HepG2 (cell line): ENCODE results near the gene IDH3A. TPM values are rescaled to one million over a fixed set of nuclear protein-coding genes. Genes with fewer than 3 reads are reported as not detected.

ENCODE experiments used
- CAMTA2 ChIP-seq: sonication (generic); formaldehyde crosslinking; IDR thresholded peaks from 2 replicates; pipeline ENCODE4 v1.4.0; 2020; ENCODE audit warnings: mild to moderate bottlenecking, missing genetic modification reagents, borderline replicate concordance
- ELF1 ChIP-seq: sonication (generic); formaldehyde crosslinking; IDR thresholded peaks from 2 replicates; pipeline ENCODE4 v1.4.0; 2020; ENCODE audit warnings: missing genetic modification reagents
- HMG20B ChIP-seq: conservative IDR thresholded peaks from 2 replicates; pipeline ENCODE4 v1.6.1; 2016; ENCODE audit warnings: missing genetic modification reagents, missing compliant biosample characterization
- MATR3 ChIP-seq: sonication (generic); formaldehyde crosslinking; IDR thresholded peaks from 2 replicates; pipeline ENCODE4 v1.4.0; 2020; ENCODE audit warnings: missing genetic modification reagents
- RBAK ChIP-seq: sonication (generic); formaldehyde crosslinking; IDR thresholded peaks from 2 replicates; pipeline ENCODE4 v1.5.1; 2020; ENCODE audit warnings: mild to moderate bottlenecking, missing genetic modification reagents
- TAF15 ChIP-seq: fragments of 200-400 bp; formaldehyde crosslinking; IDR thresholded peaks from one replicate; pipeline ENCODE4 v1.6.1; 2018; ENCODE audit warnings: mild to moderate bottlenecking, low read depth, low read length; ENCODE audit not compliant: poor library complexity, severe bottlenecking
- U2AF2 ChIP-seq: fragments of 200-400 bp; formaldehyde crosslinking; IDR thresholded peaks from 2 replicates; pipeline ENCODE4 v1.6.1; 2017; ENCODE audit warnings: low read depth, mild to moderate bottlenecking, low read length
- ZBTB21 ChIP-seq: sonication (generic); formaldehyde crosslinking; IDR thresholded peaks from 2 replicates; pipeline ENCODE4 v1.4.0; 2020; ENCODE audit warnings: missing genetic modification reagents
- ZNF264 ChIP-seq: sonication (generic); formaldehyde crosslinking; IDR thresholded peaks from 2 replicates; pipeline ENCODE4 v1.4.0; 2020; ENCODE audit warnings: missing genetic modification reagents
- ZNF30 ChIP-seq: sonication (generic); formaldehyde crosslinking; IDR thresholded peaks from 2 replicates; pipeline ENCODE4 v1.5.0; 2020; ENCODE audit warnings: mild to moderate bottlenecking, missing genetic modification reagents
- ZNF564 ChIP-seq: sonication (generic); formaldehyde crosslinking; IDR thresholded peaks from 2 replicates; pipeline ENCODE4 v1.8.1; 2023; ENCODE audit warnings: mild to moderate bottlenecking, missing genetic modification reagents
- ZNF672 ChIP-seq: sonication (generic); formaldehyde crosslinking; IDR thresholded peaks from 2 replicates; pipeline ENCODE4 v1.8.1; 2022; ENCODE audit warnings: missing genetic modification reagents
- ZNF773 ChIP-seq: sonication (generic); formaldehyde crosslinking; IDR thresholded peaks from 2 replicates; pipeline ENCODE4 v1.4.0; 2020; ENCODE audit warnings: missing genetic modification reagents, borderline replicate concordance
- ZNF790 ChIP-seq: sonication (generic); formaldehyde crosslinking; IDR thresholded peaks from 2 replicates; pipeline ENCODE4 v1.8.0; 2022; ENCODE audit warnings: missing genetic modification reagents, mild to moderate bottlenecking, borderline replicate concordance
- polyA plus RNA-seq, 8 experiments: library from polyadenylated mRNA; depleted of rRNA in 3 of 8; stranded (reverse) in 7 of 8; unstranded in 1 of 8; fragments of >200 nt; fragmentation: Illumina TruSeq in 4 of 8; extraction: Trizol in 4 of 8; gene quantifications; 2 replicates each; pipeline versions ENCODE4 v1.2.1 to v1.2.3, GENCODE V29; 2011 to 2016; ENCODE audit warnings: low read depth in 4 of 8, missing spikeins in 1 of 8, mixed read lengths in 1 of 8; ENCODE audit not compliant: insufficient read depth in 1 of 8
- total RNA-seq, 5 experiments: library from RNA; depleted of rRNA; stranded (reverse); fragments of >200 nt; fragmentation: Illumina TruSeq; extraction: Trizol; gene quantifications; 2 replicates each; pipeline ENCODE4 v1.2.3, GENCODE V29; 2016; ENCODE audit warnings: low read depth in 1 of 5
- TF ChIP-seq, protein P1 (sequence below): sonication (generic); formaldehyde crosslinking; IDR thresholded peaks from 2 replicates; pipeline ENCODE4 v1.4.0; 2020; ENCODE audit warnings: missing genetic modification reagents, borderline replicate concordance
- TF ChIP-seq, protein P2 (sequence below): sonication (generic); formaldehyde crosslinking; IDR thresholded peaks from 2 replicates; pipeline ENCODE4 v1.4.0; 2020; ENCODE audit warnings: missing genetic modification reagents
- TF ChIP-seq, protein P3 (sequence below): sonication (generic); formaldehyde crosslinking; IDR thresholded peaks from 2 replicates; pipeline ENCODE4 v1.8.1; 2022; ENCODE audit warnings: mild to moderate bottlenecking, missing genetic modification reagents
- TF ChIP-seq, protein P4 (sequence below): sonication (generic); formaldehyde crosslinking; IDR thresholded peaks from 2 replicates; pipeline ENCODE4 v1.8.0; 2022; ENCODE audit warnings: mild to moderate bottlenecking, missing genetic modification reagents
- TF ChIP-seq, protein P5 (sequence below): sonication (generic); formaldehyde crosslinking; IDR thresholded peaks from 2 replicates; pipeline ENCODE4 v1.4.0; 2020; ENCODE audit warnings: low read depth, mild to moderate bottlenecking, missing genetic modification reagents
- TF ChIP-seq, protein P6 (sequence below): sonication (generic); formaldehyde crosslinking; IDR thresholded peaks from 2 replicates; pipeline ENCODE4 v1.4.0; 2020; ENCODE audit warnings: missing genetic modification reagents, low read depth, mild to moderate bottlenecking, borderline replicate concordance

The IDH3A gene
- total and polyA plus RNA-seq, 2 of the 13 experiments (the other 11 are each of a cell fraction or from before 2014, with no cell fraction given) = 40.7 to 50.7 TPM

DNA sequence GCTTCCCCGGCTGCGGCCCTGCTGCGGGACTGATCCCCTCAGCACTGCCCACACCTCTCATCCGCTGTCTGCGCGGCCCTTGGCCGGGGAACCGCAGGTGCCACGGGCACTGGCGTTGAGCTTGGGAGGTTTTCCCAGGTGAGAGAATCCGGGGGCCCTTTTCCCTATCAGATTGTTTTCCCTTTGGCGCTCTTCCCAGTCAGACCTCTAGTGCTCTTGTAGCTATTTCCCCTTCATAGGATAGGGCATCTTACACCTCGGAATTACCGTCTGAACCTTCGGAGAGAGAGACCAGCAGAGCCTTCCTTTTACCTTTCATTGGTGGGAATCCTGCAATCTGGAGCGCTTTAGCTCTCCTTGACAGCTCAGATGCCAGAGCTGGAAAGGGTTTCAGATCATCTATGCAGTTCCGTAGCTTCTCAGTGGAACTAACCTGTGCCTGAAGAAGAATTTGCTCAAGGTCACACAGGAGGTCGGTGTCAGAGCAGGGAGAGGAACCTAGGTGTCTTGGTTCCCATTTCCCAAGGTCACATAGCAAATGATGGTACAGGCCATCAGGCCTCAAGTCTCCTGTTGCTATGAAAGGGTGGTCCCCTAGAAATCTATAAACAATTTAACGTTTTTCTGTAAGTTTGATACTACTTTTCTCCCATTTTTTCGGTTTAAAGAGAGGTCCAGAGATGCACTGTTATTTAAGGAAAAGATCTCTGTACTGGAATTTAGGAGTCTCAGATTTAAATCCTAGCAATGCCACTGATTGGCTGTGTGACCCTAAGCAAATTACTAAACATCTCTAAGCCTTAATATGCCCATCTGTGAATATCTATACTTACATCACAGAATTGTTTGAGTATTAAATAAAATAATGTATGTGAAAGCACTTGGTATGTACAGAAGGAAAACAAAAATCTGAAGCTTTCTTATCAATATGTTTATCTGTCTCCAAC is 916 bp downstream of the IDH3A start (continued):
- TF ChIP-seq, protein P1, sequence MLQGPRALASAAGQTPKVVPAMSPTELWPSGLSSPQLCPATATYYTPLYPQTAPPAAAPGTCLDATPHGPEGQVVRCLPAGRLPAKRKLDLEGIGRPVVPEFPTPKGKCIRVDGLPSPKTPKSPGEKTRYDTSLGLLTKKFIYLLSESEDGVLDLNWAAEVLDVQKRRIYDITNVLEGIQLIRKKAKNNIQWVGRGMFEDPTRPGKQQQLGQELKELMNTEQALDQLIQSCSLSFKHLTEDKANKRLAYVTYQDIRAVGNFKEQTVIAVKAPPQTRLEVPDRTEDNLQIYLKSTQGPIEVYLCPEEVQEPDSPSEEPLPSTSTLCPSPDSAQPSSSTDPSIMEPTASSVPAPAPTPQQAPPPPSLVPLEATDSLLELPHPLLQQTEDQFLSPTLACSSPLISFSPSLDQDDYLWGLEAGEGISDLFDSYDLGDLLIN = no peak
- no peak for TF ChIP-seq ZNF264 (CRISPR knock-in tag)
- TF ChIP-seq ZNF30 (CRISPR knock-in tag) = no peak
- TF ChIP-seq RBAK = no peak
- no peak for TF ChIP-seq U2AF2
- TF ChIP-seq, protein P2, sequence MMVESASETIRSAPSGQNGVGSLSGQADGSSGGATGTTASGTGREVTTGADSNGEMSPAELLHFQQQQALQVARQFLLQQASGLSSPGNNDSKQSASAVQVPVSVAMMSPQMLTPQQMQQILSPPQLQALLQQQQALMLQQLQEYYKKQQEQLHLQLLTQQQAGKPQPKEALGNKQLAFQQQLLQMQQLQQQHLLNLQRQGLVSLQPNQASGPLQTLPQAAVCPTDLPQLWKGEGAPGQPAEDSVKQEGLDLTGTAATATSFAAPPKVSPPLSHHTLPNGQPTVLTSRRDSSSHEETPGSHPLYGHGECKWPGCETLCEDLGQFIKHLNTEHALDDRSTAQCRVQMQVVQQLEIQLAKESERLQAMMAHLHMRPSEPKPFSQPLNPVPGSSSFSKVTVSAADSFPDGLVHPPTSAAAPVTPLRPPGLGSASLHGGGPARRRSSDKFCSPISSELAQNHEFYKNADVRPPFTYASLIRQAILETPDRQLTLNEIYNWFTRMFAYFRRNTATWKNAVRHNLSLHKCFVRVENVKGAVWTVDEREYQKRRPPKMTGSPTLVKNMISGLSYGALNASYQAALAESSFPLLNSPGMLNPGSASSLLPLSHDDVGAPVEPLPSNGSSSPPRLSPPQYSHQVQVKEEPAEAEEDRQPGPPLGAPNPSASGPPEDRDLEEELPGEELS = no peak
- TF ChIP-seq ZNF790 (CRISPR knock-in tag) = no peak
- no peak for TF ChIP-seq HMG20B (CRISPR knock-in tag)
- TF ChIP-seq, protein P3, sequence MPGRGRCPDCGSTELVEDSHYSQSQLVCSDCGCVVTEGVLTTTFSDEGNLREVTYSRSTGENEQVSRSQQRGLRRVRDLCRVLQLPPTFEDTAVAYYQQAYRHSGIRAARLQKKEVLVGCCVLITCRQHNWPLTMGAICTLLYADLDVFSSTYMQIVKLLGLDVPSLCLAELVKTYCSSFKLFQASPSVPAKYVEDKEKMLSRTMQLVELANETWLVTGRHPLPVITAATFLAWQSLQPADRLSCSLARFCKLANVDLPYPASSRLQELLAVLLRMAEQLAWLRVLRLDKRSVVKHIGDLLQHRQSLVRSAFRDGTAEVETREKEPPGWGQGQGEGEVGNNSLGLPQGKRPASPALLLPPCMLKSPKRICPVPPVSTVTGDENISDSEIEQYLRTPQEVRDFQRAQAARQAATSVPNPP = no peak
- TF ChIP-seq, protein P4, sequence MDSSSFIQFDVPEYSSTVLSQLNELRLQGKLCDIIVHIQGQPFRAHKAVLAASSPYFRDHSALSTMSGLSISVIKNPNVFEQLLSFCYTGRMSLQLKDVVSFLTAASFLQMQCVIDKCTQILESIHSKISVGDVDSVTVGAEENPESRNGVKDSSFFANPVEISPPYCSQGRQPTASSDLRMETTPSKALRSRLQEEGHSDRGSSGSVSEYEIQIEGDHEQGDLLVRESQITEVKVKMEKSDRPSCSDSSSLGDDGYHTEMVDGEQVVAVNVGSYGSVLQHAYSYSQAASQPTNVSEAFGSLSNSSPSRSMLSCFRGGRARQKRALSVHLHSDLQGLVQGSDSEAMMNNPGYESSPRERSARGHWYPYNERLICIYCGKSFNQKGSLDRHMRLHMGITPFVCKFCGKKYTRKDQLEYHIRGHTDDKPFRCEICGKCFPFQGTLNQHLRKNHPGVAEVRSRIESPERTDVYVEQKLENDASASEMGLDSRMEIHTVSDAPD = no peak
- no peak for TF ChIP-seq ZNF672 (CRISPR knock-in tag)
- no peak for TF ChIP-seq ZBTB21
- 0 out of 2 replicates have a peak, but pooled peaks have one; percentile 12 for TF ChIP-seq ELF1 (CRISPR knock-in tag)
- TF ChIP-seq ZNF773 (CRISPR knock-in tag) = no peak
- TF ChIP-seq TAF15 = peak; percentile 42
- TF ChIP-seq, protein P5, sequence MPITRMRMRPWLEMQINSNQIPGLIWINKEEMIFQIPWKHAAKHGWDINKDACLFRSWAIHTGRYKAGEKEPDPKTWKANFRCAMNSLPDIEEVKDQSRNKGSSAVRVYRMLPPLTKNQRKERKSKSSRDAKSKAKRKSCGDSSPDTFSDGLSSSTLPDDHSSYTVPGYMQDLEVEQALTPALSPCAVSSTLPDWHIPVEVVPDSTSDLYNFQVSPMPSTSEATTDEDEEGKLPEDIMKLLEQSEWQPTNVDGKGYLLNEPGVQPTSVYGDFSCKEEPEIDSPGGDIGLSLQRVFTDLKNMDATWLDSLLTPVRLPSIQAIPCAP (CRISPR knock-in tag) = no peak
- TF ChIP-seq CAMTA2 (CRISPR knock-in tag) = no peak
- no peak for TF ChIP-seq ZNF564 (CRISPR knock-in tag)
- no peak for TF ChIP-seq MATR3 (CRISPR knock-in tag)
- TF ChIP-seq, protein P6, sequence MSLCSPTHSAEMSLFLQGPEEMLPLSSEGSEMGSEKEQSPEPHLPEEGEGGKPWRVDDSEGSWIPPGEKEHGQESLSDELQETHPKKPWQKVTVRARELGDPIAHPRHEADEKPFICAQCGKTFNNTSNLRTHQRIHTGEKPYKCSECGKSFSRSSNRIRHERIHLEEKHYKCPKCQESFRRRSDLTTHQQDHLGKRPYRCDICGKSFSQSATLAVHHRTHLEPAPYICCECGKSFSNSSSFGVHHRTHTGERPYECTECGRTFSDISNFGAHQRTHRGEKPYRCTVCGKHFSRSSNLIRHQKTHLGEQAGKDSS (CRISPR knock-in tag) = no peak
